HepG2 (cell line): ENCODE results near the gene TNXB. TPM values are rescaled to one million over a fixed set of nuclear protein-coding genes. Genes with fewer than 3 reads are reported as not detected.

Experiments used
- AHR ChIP-seq: IDR thresholded peaks from 2 replicates; pipeline ENCODE4 v1.6.1; 2018; ENCODE audit warnings: missing genetic modification reagents, missing compliant biosample characterization
- BORCS8-MEF2B ChIP-seq: sonication (generic); formaldehyde crosslinking; IDR thresholded peaks from 2 replicates; pipeline ENCODE4 v1.8.0; 2022; ENCODE audit warnings: mild to moderate bottlenecking, missing genetic modification reagents
- ELF3 ChIP-seq: IDR thresholded peaks from 2 replicates; pipeline ENCODE4 v1.6.1; 2016; ENCODE audit warnings: missing genetic modification reagents, missing compliant biosample characterization
- EP300 ChIP-seq, 3 experiments: sonication (generic) in 1 of 3; formaldehyde crosslinking in 1 of 3; IDR thresholded peaks; 2 replicates each; pipeline versions ENCODE4 v1.5.1 to v1.6.1; 2011 to 2020; ENCODE audit warnings: low read depth in 2 of 3, low read length in 2 of 3, borderline replicate concordance in 1 of 3, improper control_type of control experiment in 1 of 3, mild to moderate bottlenecking in 1 of 3, missing genetic modification reagents in 1 of 3, moderate library complexity in 1 of 3
- KDM1A ChIP-seq: IDR thresholded peaks from 2 replicates; pipeline ENCODE4 v1.6.1; 2016; ENCODE audit warnings: missing compliant biosample characterization
- NFYB ChIP-seq: sonication (generic); formaldehyde crosslinking; IDR thresholded peaks from 2 replicates; pipeline ENCODE4 v1.4.0; 2020; ENCODE audit warnings: missing genetic modification reagents
- SAP130 ChIP-seq: IDR thresholded peaks from 2 replicates; pipeline ENCODE4 v1.6.1; 2016; ENCODE audit warnings: low read depth
- SNAPC2 ChIP-seq: sonication (generic); formaldehyde crosslinking; IDR thresholded peaks from 2 replicates; pipeline ENCODE4 v1.8.1; 2022; ENCODE audit warnings: mild to moderate bottlenecking, missing genetic modification reagents
- ZBTB8A ChIP-seq: sonication (generic); formaldehyde crosslinking; IDR thresholded peaks from 2 replicates; pipeline ENCODE4 v1.4.0; 2020; ENCODE audit warnings: mild to moderate bottlenecking, low read depth, missing genetic modification reagents, borderline replicate concordance
- ZNF354B ChIP-seq: sonication (generic); formaldehyde crosslinking; IDR thresholded peaks from 2 replicates; pipeline ENCODE4 v1.8.0; 2022; ENCODE audit warnings: mild to moderate bottlenecking, missing genetic modification reagents
- ZNF44 ChIP-seq: sonication (generic); formaldehyde crosslinking; IDR thresholded peaks from 2 replicates; pipeline ENCODE4 v1.5.1; 2020; ENCODE audit warnings: mild to moderate bottlenecking, missing genetic modification reagents
- ZNF883 ChIP-seq: sonication (generic); formaldehyde crosslinking; IDR thresholded peaks from 2 replicates; pipeline ENCODE4 v1.5.1; 2020; ENCODE audit warnings: mild to moderate bottlenecking, missing genetic modification reagents; ENCODE audit errors: not compliant biosample characterization
- ZSCAN9 ChIP-seq: IDR thresholded peaks from 2 replicates; pipeline ENCODE4 v1.6.1; 2016; ENCODE audit warnings: borderline replicate concordance
- polyA plus RNA-seq, 8 experiments: library from polyadenylated mRNA; depleted of rRNA in 3 of 8; stranded (reverse) in 7 of 8; unstranded in 1 of 8; fragments of >200 nt; fragmentation: Illumina TruSeq in 4 of 8; extraction: Trizol in 4 of 8; gene quantifications; 2 replicates each; pipeline versions ENCODE4 v1.2.1 to v1.2.3, GENCODE V29; 2011 to 2016; ENCODE audit warnings: low read depth in 4 of 8, missing spikeins in 1 of 8, mixed read lengths in 1 of 8; ENCODE audit not compliant: insufficient read depth in 1 of 8
- total RNA-seq, 5 experiments: library from RNA; depleted of rRNA; stranded (reverse); fragments of >200 nt; fragmentation: Illumina TruSeq; extraction: Trizol; gene quantifications; 2 replicates each; pipeline ENCODE4 v1.2.3, GENCODE V29; 2016; ENCODE audit warnings: low read depth in 1 of 5
- TF ChIP-seq, protein P1 (sequence below): sonication (generic); IDR thresholded peaks from 2 replicates; pipeline ENCODE4 v1.6.1; 2016; ENCODE audit warnings: low read depth, borderline replicate concordance
- TF ChIP-seq, protein P2 (sequence below): sonication (generic); formaldehyde crosslinking; IDR thresholded peaks from 2 replicates; pipeline ENCODE4 v1.4.0; 2020; ENCODE audit warnings: missing genetic modification reagents; ENCODE audit errors: not compliant biosample characterization
- TF ChIP-seq, protein P3 (sequence below): sonication (generic); formaldehyde crosslinking; IDR thresholded peaks from 2 replicates; pipeline ENCODE4 v1.4.0; 2020; ENCODE audit warnings: mild to moderate bottlenecking, missing genetic modification reagents
- TF ChIP-seq, protein P4 (sequence below): sonication (generic); formaldehyde crosslinking; IDR thresholded peaks from 2 replicates; pipeline ENCODE4 v1.4.0; 2020; ENCODE audit warnings: missing genetic modification reagents

TNXB gene
- total and polyA plus RNA-seq, 2 of the 13 experiments (the other 11 are each of a cell fraction or from before 2014, with no cell fraction given) = 1.6 to 2.7 TPM

DNA sequence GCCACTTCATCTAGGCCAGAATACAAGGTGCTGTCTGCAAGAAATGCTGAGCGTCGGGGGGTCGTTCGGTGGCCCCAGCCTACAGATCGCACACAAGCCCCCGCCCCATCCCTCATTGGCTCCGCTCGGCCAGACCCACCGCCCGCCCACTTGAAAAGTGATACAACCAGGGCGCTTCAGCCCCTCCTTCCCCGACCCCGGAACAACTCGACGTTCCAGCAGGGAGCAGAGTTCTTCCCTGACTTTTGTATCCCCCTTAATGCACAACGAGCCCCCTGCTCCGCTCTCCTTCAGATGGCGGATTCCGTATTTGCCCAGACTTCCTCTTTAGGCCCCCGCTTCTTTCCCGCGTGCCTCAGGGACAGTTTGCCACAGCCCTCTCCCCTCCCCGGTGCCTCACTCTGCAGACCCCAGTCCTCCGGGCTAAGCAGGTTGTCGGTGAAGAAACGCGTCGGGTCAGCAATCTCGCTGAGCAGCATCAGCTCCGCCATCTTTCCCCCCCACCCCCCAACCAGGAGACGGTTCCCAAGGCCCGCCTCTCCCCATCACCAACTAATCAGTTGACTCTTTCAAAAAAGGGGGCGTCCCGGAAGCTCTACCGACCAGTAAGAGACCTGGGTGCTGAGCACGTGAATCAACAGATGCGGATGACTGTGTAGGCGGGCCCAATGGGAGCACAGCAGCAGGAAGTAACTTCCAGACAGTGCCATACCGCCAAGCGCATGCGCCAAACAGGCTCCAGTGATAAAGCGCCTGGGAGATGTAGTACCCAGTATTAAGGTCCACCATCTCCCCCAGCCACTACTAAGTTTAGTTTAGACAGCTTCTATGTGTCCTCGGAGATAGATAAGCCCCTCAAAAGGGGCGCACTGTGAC lies 18.8 kb upstream of the TNXB start, which contains the start of gene ATF6B (continued):
- TF ChIP-seq ZSCAN9 (CRISPR knock-in tag) = 0 out of 2 replicates have a peak, but pooled peaks have one; percentile 32
- peak; percentile 88 for TF ChIP-seq SAP130 (CRISPR knock-in tag)
- TF ChIP-seq ELF3 (CRISPR knock-in tag) = peak; percentile 82
- TF ChIP-seq ZBTB8A (CRISPR knock-in tag) = no peak
- peak; percentile 82 for TF ChIP-seq SNAPC2 (CRISPR knock-in tag)
- no peak for TF ChIP-seq KDM1A
- TF ChIP-seq, protein P1, sequence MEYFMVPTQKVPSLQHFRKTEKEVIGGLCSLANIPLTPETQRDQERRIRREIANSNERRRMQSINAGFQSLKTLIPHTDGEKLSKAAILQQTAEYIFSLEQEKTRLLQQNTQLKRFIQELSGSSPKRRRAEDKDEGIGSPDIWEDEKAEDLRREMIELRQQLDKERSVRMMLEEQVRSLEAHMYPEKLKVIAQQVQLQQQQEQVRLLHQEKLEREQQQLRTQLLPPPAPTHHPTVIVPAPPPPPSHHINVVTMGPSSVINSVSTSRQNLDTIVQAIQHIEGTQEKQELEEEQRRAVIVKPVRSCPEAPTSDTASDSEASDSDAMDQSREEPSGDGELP = peak; percentile 74; the same call in 1 of the 2 replicates
- TF ChIP-seq BORCS8-MEF2B (CRISPR knock-in tag) = peak; percentile 76
- TF ChIP-seq, protein P2, sequence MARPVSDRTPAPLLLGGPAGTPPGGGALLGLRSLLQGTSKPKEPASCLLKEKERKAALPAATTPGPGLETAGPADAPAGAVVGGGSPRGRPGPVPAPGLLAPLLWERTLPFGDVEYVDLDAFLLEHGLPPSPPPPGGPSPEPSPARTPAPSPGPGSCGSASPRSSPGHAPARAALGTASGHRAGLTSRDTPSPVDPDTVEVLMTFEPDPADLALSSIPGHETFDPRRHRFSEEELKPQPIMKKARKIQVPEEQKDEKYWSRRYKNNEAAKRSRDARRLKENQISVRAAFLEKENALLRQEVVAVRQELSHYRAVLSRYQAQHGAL (CRISPR knock-in tag) = peak; percentile 7
- peak; percentile 91 for TF ChIP-seq NFYB (CRISPR knock-in tag)
- TF ChIP-seq, protein P3, sequence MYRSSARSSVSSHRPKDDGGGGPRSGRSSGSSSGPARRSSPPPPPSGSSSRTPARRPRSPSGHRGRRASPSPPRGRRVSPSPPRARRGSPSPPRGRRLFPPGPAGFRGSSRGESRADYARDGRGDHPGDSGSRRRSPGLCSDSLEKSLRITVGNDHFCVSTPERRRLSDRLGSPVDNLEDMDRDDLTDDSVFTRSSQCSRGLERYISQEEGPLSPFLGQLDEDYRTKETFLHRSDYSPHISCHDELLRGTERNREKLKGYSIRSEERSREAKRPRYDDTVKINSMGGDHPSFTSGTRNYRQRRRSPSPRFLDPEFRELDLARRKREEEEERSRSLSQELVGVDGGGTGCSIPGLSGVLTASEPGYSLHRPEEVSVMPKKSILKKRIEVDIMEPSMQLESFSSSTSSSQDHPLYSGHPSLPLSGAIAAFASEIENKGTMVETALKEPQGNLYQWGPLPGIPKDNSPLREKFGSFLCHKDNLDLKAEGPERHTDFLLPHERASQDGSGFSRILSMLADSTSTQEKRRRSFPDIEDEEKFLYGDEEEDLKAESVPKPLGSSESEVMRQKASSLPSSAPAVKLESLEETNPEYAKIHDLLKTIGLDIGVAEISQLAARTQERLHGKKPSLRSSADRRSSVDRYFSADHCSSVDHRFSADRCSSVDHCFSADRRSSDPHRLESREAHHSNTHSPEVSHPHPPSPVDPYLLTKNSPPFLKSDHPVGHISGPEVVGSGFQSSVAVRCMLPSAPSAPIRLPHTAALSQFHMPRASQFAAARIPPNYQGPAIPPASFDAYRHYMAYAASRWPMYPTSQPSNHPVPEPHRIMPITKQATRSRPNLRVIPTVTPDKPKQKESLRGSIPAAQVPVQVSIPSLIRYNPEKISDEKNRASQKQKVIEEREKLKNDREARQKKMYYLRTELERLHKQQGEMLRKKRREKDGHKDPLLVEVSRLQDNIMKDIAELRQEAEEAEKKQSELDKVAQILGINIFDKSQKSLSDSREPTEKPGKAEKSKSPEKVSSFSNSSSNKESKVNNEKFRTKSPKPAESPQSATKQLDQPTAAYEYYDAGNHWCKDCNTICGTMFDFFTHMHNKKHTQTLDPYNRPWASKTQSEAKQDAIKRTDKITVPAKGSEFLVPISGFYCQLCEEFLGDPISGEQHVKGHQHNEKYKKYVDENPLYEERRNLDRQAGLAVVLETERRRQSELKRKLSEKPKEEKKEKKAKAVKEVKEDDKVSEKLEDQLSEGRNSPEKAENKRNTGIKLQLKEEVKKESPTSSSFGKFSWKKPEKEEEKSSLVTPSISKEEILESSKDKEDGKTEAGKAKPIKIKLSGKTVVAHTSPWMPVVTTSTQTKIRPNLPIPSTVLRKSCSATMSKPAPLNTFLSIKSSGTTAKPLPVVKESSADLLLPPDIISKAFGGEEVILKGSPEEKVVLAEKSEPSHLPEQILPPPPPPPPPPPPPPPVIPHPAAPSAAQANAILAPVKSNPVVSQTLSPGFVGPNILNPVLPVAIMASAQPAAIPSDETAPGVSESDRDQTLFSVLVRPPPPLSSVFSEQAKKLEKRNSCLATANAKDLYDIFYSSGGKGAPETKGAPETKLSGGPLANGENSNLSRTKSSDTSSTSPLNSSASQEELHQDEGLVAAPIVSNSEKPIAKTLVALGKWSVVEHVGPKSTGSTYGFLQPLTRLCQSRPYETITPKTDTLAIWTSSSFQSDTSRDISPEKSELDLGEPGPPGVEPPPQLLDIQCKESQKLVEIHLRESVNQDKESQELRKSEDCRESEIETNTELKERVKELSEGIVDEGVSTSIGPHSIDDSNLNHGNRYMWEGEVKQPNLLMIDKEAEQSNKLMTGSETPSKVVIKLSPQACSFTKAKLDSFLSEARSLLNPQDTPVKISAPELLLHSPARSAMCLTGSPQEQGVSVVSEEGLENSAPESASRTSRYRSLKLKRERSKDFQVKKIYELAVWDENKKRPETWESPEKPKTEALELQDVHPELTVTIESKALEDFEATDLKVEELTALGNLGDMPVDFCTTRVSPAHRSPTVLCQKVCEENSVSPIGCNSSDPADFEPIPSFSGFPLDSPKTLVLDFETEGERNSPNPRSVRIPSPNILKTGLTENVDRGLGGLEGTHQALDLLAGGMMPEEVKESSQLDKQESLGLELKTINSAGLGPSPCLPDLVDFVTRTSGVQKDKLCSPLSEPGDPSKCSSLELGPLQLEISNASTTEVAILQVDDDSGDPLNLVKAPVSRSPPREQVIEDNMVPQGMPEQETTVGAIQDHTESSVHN = no peak
- TF ChIP-seq ZNF354B (CRISPR knock-in tag) = no peak
- TF ChIP-seq EP300 (IDR thresholded peaks at IDR 0.05; ENCODE audit: low read depth in 2 of 2, low read length in 2 of 2) = no peak
- peak; percentile 47; the same call in 1 of the 2 replicates for TF ChIP-seq EP300 (CRISPR knock-in tag; IDR thresholded peaks at IDR 0.05; ENCODE audit: borderline replicate concordance)
- TF ChIP-seq, protein P4, sequence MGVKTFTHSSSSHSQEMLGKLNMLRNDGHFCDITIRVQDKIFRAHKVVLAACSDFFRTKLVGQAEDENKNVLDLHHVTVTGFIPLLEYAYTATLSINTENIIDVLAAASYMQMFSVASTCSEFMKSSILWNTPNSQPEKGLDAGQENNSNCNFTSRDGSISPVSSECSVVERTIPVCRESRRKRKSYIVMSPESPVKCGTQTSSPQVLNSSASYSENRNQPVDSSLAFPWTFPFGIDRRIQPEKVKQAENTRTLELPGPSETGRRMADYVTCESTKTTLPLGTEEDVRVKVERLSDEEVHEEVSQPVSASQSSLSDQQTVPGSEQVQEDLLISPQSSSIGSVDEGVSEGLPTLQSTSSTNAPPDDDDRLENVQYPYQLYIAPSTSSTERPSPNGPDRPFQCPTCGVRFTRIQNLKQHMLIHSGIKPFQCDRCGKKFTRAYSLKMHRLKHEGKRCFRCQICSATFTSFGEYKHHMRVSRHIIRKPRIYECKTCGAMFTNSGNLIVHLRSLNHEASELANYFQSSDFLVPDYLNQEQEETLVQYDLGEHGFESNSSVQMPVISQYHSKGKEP (CRISPR knock-in tag) = no peak
- TF ChIP-seq ZNF883 (CRISPR knock-in tag) = no peak
- 0 out of 2 replicates have a peak, but pooled peaks have one; percentile 51 for TF ChIP-seq ZNF44 (CRISPR knock-in tag)
- no peak for TF ChIP-seq AHR (CRISPR knock-in tag)
